ENCODE measurements around the gene POLN.

The POLN gene

DNA sequence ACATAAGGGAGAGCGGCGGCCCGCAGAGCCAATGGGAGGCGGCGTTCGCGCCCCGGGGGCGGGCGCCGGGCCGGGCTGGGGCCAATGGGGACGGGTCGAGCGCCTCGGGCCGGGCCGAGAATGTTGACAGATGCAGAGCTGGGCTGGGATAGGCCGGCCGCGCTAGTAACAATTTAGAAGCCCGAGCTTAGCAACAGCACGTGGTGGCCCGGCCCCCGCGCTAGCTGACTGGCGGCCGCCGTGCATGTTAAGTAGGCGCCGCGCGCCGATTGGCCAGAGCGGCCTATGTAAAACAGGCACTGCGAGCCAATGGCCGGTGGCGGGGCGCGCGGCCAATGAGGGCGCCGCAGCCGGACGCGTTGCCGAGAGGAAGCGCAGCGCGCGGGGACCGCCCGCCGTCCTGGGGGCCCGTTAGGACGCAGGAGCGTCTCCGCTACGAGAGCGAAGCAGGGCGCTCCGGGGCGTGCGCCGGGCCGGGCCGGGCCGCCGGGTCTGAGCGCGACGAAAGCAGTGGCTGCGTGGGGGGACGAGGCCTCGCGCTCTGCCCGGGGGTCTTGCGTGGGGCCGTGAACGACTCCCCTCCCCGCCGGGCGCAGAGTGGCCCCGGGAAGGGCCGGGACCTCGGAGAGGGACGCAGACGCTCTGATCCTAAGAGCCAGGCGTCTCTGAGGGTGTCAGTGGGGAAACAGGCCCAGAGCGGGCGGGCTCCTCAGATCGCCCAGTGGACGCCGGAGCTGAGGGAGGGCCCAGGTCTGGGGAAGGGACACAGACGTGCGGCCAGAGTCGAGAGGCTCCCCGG, 20.4 kb upstream of the POLN start:
- DNase-seq: peak; percentile 100

GRCh38 chr4:2261853-2262144, 19.9 kb upstream of the POLN start, which contains the start of gene MXD4:
MXD4 (minus strand) TSS chr4:2262109; CDS start chr4:2261980, 129 bp downstream.
- DNase-seq: no peak

- peak; percentile 90 for DNase-seq
Observed at GRCh38 chr4:2261110-2261852, 19.4 kb upstream of the POLN start.

GRCh38 chr4:2260344-2261109, 18.6 kb upstream of the POLN start:
- DNase-seq: no peak

GRCh38 chr4:2259541-2260343, 17.8 kb upstream of the POLN start:
- DNase-seq: no peak

GRCh38 chr4:2259036-2259540, 17.2 kb upstream of the POLN start:
- no peak for DNase-seq

DNA sequence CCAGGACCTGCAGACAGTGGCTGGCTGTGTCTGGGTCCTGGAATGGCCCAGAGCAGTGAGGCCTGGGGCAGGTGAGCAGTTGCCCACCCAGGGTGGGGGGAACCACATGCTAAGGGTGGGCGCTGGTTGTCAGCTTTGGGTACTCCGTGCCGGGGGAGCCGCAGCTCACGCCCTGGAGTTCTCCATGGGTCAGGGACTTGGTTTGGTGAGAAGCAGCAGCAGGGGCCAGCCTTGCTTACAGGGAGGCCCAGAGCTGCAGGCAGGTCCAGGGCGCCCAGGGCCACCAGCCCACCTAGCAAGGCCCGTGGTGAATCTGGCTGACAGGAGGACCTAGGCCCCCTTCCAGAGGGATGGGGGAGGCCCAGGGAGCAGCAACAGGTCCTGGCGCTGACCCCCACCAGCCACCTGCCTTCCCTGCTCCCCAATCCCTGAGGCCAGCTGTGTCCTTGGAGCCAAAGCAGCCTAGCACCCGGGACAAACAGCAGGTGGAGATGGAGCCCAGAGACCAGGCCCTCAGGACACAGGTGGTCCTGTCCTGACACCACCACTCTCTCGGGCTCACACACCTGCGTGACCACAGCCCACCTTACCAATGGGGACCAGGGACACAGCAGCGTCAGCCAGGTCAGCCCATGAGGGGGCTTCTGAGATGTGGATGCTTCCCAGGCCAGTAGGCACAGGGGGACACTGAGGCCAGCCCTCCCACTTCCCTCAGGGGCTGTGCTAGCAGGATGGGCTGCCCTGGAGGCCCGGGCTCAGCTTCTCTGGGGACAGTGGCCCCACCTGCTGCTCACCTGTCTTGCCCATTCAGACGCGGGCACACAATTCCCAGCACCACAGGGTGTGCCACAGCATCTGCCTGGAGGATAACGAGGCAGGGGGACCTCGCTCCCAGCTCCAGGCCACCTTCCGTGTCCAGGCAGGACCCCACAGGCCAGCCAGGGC, 16.4 kb upstream of the POLN start:
- no peak for DNase-seq

GRCh38 chr4:2257361-2258081, 15.6 kb upstream of the POLN start:
- no peak for DNase-seq

DNA sequence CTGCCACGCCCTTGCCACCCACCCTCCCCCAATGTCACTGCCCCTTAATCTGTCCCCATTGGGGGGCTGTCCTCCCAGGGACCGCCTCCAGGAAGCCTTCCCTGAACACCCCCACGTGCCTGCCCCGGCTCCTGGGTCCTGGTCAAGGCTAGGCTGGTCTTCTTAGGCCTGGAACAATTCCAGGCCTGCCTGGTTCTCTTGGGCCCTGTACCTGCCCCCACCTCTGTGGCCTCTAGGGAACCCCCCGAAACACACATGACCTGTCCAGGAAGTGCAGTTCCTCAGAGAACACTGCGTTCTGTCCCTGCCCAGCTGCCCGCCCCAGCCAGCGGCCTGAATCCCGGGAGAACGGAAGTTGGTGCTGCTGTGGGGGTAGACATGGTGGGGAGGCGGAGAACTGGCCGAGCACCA, 14.9 kb upstream of the POLN start:
- DNase-seq: no peak

DNA sequence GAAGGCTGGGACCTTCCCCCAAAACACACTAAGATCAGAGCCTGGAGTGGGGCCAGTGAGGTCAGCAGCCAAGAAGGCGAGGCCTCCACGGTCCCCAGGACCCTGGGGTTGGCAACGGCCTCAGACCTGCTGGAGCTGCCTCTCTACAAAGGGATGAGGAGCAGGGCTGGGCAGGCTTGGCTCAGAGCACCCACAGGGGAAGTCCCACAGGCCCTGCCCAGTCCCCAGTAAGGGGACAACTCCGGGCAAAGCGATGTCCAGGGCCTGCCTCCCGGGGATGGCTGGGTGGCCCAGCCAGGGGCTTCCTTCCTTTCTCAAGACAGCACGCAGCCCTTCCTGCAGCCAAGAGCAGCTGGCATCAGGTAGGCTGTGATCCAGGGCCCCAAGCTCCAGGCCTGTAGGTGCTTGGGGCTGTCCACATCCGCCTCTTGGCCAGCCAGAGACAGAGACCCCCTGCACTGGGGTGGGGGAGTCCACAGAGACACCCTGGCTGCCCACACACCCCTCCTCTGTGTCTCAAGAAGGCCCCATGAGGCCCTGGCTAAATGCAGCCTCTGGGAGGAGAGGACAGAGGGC, 14.3 kb upstream of the POLN start:
- DNase-seq: no peak

- no peak for DNase-seq
Observed at GRCh38 chr4:2255501-2256155, 13.7 kb upstream of the POLN start.

GRCh38 chr4:2254665-2255500, 13.0 kb upstream of the POLN start:
- DNase-seq: no peak

GRCh38 chr4:2253160-2254084, 11.5 kb upstream of the POLN start:
- DNase-seq: no peak

DNA sequence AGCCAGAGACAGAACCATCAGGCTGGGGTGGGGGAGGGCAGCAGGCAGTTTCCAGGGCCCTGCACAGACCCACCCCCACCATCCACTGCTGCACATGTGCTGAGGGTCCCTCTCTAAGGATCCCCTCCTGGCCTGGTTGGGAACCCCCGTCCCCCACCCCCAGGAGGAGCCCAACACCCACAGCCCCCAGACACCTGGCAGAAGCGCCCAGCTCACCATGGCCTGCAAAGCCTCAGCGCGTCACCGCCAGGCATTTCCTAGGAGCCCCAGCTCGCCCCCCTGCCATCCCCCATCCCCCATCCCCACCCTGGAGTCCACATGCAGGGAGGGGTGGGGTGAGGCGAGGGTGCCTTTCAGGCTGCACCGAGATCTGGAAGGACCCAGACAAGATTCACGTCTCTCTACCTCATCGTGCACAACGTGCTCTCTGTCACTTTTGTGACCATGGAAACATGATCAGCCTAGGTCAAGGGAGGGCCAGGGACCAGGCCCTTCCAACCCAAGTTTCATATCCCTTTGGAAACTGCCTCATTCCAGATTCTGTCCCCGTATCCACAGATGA, 10.7 kb upstream of the POLN start:
- no peak for DNase-seq

DNA sequence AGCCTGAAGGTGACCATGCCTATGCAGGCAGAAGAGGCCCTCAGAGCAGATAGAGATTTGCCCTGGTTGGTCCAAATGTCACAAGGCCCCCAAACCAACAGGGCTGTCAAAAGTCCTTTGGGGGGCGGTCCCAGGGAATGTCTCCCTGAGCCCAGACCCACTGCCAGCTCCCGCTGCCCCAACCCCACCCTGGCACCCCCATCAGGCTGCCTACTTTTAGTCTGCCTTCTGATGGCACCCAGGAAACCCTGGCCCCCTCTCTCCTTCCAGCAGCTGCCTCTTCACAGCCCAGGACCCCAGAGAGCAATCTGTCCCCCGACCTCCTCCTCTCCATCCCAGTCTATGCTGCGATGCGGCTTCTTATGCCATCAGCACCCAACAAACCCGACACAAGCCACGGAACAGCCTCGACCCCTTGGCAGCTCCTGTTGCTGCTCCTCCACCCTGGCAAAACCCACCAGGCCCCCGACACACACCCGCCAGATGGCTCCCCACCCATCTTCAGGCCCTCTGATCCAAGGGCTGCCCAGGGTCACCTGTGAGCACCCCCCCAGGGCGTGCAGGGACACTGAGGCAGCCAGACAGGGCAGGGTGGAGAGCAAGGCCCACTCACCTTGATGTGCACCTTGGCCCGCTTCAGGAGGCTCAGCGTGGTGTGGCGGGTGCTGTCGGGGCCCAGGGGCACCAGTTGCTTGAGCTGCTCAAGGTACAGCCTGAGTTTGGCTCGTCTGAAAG, 10.0 kb upstream of the POLN start:
- no peak for DNase-seq

DNA sequence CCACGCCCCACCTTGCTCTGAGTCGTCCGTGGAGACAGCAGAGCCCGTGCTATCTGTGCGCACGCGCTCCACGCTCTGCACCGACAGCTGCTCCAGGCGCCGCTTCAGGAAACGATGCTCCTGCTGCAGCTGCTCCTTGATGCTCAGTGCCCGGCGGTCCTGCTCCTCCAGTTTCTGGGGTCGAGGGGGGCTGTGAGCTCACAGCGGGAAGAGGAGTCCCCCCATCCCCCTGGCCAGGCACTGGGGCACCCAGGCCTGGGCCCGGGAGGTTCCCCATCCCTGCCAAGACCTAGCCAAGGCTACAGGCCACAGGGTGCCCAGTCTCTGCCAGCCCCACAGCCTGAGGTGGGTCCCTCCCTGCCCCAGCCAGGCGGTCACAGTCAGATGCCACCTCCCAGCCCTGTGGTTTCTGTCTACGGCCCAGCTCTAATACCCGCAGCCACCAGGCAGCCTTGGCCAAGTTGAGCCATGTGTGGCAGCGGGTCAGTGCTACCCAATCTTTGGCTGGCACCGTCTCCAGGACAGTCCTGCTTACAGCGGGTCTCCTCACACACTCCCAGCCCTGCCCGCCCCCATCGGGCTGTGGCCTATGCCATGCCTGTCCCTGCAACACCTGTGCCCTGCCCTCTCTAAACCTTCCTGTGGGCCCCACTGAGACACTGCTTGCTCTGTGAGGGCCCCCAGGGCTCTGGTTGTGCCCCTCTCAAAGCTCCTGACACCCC, 9.3 kb upstream of the POLN start:
- no peak for DNase-seq
